ENCODE data around the gene CYP4F12.
"Not testable (repeated sequence)": the region's sequence is repeated elsewhere in the genome, so short reads cannot be mapped to it uniquely, and the experiment has no call there.

Gene CYP4F12

DNA sequence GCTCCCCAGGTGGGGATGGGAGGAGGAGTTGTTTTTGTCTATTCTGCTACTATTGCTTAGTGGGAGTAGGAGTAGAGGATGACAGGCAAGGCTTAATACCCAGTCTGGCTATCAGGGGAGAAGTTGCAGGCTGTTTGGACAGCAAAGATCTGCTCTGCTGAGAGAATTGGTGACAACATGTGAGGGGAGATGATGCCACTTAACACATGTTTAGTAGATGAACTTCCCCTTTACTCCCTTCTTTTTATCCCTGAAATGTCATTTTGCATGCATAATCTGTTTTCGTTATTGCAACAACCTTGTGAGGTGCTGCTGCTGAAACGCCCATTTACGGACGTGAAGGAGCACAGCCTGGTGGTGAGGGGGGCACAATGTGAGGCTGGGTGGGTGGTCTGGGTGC, 3.0 kb upstream of the CYP4F12 start:
- FAIRE-seq, result no peak
- DNase-seq (ENCODE audit: insufficient read length, low spot score), result no peak
- TF ChIP-seq, protein P1, sequence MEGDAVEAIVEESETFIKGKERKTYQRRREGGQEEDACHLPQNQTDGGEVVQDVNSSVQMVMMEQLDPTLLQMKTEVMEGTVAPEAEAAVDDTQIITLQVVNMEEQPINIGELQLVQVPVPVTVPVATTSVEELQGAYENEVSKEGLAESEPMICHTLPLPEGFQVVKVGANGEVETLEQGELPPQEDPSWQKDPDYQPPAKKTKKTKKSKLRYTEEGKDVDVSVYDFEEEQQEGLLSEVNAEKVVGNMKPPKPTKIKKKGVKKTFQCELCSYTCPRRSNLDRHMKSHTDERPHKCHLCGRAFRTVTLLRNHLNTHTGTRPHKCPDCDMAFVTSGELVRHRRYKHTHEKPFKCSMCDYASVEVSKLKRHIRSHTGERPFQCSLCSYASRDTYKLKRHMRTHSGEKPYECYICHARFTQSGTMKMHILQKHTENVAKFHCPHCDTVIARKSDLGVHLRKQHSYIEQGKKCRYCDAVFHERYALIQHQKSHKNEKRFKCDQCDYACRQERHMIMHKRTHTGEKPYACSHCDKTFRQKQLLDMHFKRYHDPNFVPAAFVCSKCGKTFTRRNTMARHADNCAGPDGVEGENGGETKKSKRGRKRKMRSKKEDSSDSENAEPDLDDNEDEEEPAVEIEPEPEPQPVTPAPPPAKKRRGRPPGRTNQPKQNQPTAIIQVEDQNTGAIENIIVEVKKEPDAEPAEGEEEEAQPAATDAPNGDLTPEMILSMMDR (IDR thresholded peaks at IDR 0.05; ENCODE audit: insufficient read depth, missing control alignments), result no peak

DNA sequence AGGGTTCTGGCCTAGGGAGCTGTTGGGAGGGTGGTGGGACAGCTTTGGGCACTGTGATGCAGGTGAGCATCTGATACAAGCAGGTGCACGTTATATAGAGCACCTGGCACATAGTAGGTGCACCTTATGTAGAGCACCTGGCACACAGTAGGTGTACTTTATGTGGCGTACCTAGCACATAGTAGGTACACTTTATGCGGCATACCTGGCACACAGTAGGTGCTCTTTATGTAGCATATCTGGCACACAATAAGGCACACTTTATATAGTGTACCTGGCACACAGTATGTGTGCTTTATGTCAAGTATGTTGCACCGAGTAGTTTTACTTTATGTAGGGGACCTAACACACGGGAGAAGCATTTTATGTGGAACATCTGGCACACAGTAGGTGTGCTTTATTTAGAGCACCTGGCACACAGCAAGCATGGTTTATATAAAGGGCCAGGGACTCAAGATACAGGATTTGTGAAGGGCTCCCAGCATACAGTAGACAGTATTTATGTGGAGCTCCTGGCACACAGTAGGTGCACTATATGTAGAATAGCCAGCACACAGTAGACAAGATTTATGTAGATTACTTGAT, 1.6 kb upstream of the CYP4F12 start:
- FAIRE-seq (no peak), DNase-seq (ENCODE audit: insufficient read length, low spot score) (no peak)
- TF ChIP-seq, protein P1 (IDR thresholded peaks at IDR 0.05; ENCODE audit: insufficient read depth, missing control alignments), result no peak

DNA sequence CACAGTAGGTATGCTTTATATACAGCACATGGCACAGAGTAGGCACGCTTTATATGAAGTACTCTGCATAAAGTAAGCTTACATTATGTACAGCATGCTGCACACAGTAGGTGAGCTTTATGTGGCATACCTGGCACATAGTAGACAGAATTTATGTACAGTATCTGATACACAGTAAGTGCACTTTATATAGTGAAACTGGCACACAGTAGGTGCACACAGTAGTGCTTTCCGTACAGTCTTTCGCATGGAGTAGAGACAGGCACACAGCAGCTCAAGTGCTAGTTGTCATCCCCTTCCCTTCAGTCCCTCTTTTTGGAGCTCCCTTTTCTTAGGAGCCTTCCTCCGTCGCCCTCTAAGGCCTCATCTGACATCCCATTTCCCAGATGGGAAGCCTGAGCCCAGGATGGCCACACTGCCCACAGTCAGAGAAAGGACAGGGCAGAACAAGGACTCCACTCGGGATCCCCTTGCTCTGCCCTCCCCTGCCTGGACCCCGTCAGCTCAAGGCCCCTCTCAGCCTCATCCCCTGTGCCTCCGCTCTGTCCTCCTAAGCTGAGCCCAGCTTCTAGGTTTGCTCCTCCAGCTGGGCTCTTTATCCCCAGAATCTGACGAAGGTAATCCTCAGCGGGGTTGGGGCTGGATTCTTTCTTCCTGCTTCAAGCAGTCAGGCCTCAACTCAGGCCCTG, 852 bp upstream of the CYP4F12 start:
- TF ChIP-seq, protein P1 (IDR thresholded peaks at IDR 0.05; ENCODE audit: insufficient read depth, missing control alignments), result no peak
- FAIRE-seq, result no peak

DNA sequence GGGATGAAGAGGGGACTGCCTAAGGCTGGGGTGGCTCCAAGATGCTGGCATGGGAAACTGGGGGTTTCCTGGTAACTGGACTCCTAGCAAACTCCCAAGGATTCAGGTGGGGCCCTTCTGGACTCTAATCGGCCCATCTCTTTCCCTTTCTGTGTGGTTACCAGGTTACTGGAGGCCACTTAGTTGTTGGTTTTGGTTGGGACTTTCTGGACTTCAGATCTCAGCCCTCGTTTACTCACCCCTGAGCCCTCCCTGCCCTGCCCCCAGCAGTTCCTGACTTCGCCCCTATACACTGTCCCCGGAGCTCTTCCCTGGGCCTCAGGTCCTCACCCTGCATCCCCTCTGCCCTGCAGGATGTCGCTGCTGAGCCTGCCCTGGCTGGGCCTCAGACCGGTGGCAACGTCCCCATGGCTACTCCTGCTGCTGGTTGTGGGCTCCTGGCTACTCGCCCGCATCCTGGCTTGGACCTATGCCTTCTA, 328 bp downstream of the CYP4F12 start:
- TF ChIP-seq, protein P1 (IDR thresholded peaks at IDR 0.05; ENCODE audit: insufficient read depth, missing control alignments), result no peak

More for the DNA sequence above, 852 bp upstream of the CYP4F12 start:
- DNase-seq (ENCODE audit: insufficient read length, low spot score), result no peak

DNA sequence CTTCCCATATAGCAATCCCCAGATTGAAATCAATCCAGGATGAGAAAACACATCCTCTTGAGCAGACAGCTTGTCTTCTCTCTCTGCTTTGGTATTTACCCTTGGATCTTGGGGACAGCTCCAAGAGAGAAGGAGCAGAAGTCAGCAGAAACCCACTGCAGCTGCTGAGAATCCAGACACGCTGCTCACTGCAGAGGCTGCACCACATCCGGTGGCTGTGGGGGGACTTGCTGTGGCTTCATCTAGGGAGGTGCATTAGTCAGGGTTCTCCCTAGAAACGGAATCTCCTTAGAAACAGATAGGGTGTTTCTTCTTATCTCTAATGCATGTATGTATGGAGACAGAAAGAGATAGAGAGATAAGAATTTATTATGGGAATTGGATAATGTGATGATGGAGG, 2.7 kb downstream of the CYP4F12 start:
- TF ChIP-seq, protein P1 (IDR thresholded peaks at IDR 0.05; ENCODE audit: insufficient read depth, missing control alignments), result no peak
- FAIRE-seq, result no peak

More for the DNA sequence above, 328 bp downstream of the CYP4F12 start:
- DNase-seq (ENCODE audit: insufficient read length, low spot score), result no peak
- FAIRE-seq, result no peak

DNA sequence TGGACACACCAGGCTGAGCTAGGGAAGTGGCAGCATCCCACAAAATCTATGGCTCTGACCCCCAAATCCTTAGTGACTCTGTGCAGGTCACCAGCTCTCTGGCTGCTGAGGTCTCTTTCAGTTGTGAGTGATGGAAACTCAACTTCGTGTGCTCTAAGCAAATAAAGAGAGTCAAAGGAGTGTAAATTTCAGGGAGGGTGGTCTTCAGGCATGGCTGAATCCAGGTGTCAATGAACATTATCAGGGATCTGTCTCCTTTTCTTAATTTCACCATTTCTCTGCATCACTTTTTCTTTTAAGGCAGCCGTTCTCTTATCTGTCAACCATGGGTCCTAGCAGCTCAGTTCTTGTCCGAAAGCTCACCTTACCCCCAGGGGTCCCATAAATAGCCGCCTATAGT, 6.2 kb downstream of the CYP4F12 start:
- no peak for DNase-seq (ENCODE audit: insufficient read length, low spot score)
- no peak for FAIRE-seq
- TF ChIP-seq, protein P1 (IDR thresholded peaks at IDR 0.05; ENCODE audit: insufficient read depth, missing control alignments), result no peak

More for the DNA sequence above, 2.7 kb downstream of the CYP4F12 start:
- no peak for DNase-seq (ENCODE audit: insufficient read length, low spot score)

DNA sequence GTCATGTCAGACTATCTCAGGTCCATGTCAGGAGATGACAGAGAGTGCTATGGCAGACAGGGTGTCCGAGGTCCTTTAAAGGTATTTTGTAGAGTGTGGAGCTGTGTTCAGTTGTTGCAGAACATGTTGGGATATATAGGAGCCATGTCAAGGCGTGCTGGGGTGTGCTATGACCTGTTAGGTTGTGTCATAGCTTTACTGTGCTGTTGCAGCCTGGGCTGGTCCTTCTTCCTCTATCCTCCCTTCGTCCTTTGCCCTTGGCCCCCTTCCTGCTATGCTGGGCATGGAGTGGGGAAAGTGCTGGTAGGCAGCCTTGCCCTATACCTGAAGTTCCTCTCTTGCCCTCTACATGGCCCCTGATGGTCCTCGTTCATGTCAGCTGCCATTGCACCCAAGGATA, 7.0 kb downstream of the CYP4F12 start:
- DNase-seq (ENCODE audit: insufficient read length, low spot score); FAIRE-seq: not testable (repeated sequence)

All from D721Med (cell line).